ENCODE results near the gene RNF7.
"Not testable (repeated sequence)": the region's sequence is repeated elsewhere in the genome, so short reads cannot be mapped to it uniquely, and the experiment has no call there.

Gene RNF7

GRCh38 chr3:141738022-141738890 lies at the start of gene RNF7:
Gene RNF7, plus strand, starts transcription at chr3:141738298. Its CDS starts 44 bp downstream, at chr3:141738342.
- DNase-seq (ENCODE audit: low read depth in 2 of 2) = peak; percentile 93 to 94

- no peak for DNase-seq (ENCODE audit: low read depth in 2 of 2)
These were observed 47.5 kb upstream of the RNF7 start for GRCh38 chr3:141690431-141691072.

DNA sequence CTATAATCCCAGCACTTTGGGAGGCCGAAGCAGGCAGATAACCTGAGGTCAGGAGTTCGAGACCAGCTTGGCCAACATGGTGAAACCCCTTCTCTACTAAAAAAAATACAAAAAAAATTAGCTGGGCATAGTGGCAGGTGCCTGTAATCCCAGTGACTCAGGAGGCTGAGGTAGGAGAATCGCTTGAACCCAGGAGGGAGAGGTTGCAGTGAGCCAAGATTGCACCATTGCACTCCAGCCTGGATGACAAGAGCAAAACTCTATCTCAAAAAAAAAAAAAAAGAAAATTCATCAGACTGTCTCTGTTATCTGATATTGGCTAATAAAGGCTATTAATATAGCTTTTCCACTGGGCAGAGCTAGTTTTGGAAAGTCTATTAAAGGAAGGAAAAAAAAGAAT lies 46.6 kb upstream of the RNF7 start:
- DNase-seq (ENCODE audit: low read depth in 2 of 2) = not testable (repeated sequence)

DNA sequence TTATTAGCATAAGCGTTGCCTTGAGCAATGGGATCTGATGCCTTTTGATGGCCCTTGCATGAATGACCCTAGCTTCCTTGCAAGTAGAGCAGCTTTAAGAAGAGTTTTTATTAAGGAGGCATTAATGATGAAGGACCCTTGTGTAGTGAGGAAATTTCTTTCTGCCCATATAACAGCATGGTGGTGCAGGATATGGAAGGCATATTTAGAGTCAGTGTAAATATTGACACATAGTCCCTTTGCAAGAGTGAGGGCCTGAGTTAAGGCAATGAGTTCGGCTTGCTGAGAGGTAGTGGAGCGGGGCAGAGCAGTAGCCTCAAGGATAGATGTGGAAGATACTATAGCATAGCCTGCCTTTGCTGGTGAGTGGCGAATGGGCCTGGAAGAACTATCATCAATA lies 45.1 kb upstream of the RNF7 start:
- DNase-seq (ENCODE audit: low read depth in 2 of 2) = not testable (repeated sequence)

DNA sequence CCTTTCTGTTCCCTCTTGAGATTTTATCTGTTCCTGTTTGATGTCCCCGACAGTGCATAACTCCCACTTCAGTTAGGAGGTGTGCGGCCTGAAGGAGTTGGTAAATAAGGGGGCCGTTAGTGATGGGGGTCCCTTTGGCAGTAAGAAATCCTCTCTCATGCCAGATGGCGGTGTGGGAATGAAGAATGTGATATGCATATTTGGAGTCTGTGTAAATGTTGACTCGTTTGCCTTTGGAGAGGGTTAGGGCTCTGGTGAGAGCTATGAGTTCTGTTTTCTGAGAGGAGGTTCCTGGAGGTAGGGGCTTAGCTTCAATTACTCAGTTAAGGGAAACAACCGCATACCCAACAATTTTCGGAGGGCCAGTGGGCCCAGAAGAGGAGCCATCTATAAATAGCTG lies 38.8 kb upstream of the RNF7 start:
- DNase-seq (ENCODE audit: low read depth in 2 of 2) = no peak

- no peak for DNase-seq (ENCODE audit: low read depth in 2 of 2)
These were observed 38.2 kb upstream of the RNF7 start for GRCh38 chr3:141699897-141700296.

- DNase-seq (ENCODE audit: low read depth in 2 of 2) = not testable (repeated sequence)
These were observed 34.7 kb upstream of the RNF7 start for GRCh38 chr3:141703367-141703766.

DNA sequence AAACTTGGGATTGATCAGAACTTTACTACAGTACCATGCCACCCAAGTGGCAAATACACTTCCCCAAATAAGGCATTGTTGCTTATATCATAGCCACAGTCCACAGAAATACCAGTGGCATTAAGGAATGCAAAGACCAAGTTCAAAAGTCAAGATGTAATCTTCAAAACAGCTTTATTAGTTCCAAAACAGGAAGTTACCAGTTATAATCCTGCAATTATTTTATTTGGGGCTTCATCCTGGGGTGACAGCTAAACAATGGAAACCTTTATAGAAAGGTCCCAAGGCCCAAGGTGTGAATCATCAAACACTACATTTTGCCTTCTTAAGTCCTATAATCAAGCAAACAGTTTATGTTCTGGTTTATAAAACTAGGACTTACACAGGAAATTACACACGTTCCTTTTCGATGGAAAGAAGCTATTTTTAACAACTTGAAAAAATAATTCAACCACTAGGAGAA lies 30.3 kb upstream of the RNF7 start:
- DNase-seq (ENCODE audit: low read depth in 2 of 2) = no peak

- no peak for DNase-seq (ENCODE audit: low read depth in 2 of 2)
These were observed 29.7 kb upstream of the RNF7 start for GRCh38 chr3:141708367-141708766.

- DNase-seq (ENCODE audit: low read depth in 2 of 2) = no peak
These were observed 28.9 kb upstream of the RNF7 start for GRCh38 chr3:141709126-141709770.

DNA sequence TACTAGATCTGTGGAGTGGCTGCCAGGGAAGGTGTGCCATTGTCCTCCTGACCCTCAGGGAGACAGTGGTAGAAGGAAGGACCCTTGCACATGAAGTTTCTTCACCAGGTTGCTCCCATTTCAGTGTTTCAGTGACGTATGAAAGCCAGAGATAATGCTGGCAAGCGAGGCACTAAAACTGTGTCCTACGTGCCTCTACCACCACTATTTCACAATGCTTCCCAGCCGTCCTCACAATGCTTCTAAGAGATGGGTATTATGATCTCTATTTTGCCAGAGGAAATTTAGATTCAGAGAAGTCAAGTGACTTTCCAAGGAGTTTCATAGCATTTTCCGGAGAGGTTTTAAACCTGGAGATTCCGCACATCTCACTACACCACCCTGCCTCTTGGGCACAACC lies 28.0 kb upstream of the RNF7 start:
- DNase-seq (ENCODE audit: low read depth in 2 of 2) = no peak

DNA sequence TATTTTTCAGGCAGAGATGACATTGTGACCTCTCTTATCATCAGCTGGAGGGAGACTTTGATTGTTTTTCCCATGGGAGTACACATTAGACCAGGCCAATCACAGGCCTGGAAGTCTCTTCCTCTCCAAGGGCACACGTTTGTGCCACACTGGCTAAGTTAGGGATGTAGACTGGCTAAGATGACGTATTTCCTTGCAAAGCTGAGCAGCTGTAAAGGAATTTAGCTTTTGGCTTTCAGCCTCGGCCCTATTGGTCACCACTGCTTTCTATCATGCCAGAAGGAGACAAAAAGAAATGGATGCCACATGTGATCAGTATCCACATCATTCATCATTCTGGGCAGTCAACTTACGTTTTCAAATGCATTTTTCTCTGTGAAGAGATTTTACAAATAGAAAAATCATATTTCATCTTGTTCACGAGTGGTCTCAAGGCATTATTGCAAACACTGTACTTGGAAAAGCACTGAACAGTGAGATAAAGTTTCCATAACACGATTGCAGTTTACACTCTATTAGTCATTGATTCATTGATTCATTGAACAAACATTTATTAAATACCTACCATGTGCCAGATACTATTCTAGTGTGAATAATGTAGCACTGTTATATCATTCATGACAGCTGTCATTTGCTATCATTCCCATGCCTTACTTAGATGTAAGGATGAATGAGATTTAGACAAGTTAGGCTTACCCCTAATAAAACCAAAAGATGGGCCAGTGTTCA lies 27.0 kb upstream of the RNF7 start:
- DNase-seq (ENCODE audit: low read depth in 2 of 2) = no peak

GRCh38 chr3:141714671-141715070 lies 23.4 kb upstream of the RNF7 start:
- DNase-seq (ENCODE audit: low read depth in 2 of 2) = no peak

DNA sequence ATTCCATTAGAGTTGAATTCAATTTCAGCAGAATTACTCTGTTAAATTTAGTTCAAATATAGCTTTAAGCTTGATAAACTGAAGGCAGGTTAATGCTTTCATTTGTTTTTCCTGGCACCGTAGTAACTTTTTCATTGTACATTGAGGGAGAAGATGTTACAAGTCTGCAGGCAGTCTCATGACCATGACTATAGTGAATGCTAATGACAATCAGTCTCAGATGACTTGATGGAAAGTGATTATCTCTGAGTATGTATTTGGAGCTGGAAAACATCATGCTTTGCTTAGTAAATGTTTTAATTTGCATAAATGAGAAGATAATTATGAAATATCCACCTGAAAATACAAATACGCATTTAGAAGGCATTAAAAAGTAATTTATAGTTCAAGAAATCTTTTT lies 16.0 kb upstream of the RNF7 start:
- no peak for DNase-seq (ENCODE audit: low read depth in 2 of 2)

- no peak for DNase-seq (ENCODE audit: low read depth in 2 of 2)
These were observed 15.4 kb upstream of the RNF7 start for GRCh38 chr3:141722648-141723047.

- no peak for DNase-seq (ENCODE audit: low read depth in 2 of 2)
These were observed 14.8 kb upstream of the RNF7 start for GRCh38 chr3:141723255-141723654.

GRCh38 chr3:141724186-141724585 lies 13.9 kb upstream of the RNF7 start:
- DNase-seq (ENCODE audit: low read depth in 2 of 2) = no peak

- DNase-seq (ENCODE audit: low read depth in 2 of 2) = no peak
These were observed 13.1 kb upstream of the RNF7 start for GRCh38 chr3:141725036-141725435.

DNA sequence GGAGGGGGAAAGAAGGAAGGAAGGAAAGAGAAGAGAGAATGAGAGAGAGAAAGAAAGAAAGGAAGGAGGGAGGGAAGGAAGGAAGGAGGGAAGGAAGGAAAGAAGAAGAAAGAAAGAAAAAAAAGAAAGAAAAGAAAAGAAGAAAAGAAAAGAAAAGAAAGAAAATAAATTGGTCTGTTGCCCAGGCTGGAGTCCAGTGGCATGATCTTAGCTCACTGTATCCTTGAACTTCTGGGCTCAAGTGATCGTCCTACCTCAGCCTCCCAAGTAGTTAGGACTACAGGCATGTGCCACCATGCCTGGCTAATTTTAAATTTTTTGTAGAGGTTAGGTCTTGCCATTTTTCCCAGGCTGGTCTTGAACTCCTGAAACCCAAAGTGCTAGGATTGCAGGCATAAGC lies 11.6 kb upstream of the RNF7 start:
- DNase-seq (ENCODE audit: low read depth in 2 of 2) = no peak

- DNase-seq (ENCODE audit: low read depth in 2 of 2) = no peak
These were observed 9.7 kb upstream of the RNF7 start for GRCh38 chr3:141728355-141728892.

DNA sequence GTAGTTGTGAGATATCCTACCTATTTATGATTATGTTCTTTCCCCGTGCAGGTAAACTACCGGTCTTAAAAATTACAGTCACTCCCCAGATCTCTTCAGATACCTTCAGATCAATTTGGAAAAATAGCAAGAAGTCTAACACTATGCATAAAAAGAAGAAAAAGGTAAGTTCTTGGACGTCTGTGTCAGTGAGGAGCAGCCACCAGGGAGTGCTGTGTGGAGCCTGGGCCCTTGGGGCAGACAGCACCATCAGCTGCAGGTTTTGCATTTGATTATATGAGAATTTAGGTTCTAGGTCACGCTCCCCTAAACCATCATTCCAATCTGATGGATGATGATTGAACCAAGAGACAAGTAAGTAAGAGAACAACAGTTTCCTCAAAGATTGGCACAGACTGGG lies 8.9 kb upstream of the RNF7 start:
- DNase-seq (ENCODE audit: low read depth in 2 of 2) = no peak

DNA sequence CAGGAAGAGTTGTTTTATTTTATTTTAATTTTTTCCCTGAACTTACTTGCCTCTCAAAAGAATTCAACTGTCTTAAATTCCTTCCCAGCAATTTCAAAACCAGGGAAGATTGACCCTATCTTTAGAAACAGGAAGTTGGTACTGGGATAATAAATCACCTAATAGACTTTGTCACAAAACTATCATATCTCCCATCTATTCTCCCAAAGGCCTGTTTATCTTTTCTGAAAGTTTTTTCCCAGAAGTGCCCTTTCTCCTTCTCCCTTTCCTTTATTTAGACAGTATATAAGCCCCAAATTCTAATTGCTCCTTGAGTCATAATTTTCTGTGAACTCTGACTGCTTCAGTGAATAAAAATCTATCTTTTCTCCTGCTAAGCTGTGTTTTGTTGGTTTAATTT lies 2.9 kb upstream of the RNF7 start:
- no peak for DNase-seq (ENCODE audit: low read depth in 2 of 2)
